Natural killer cell (primary cell): ENCODE results near the gene PLIN1. TPM values are rescaled to one million over a fixed set of nuclear protein-coding genes. Genes with fewer than 3 reads are reported as not detected.
"Not testable (repeated sequence)": the region's sequence is repeated elsewhere in the genome, so short reads cannot be mapped to it uniquely, and the experiment has no call there.

ENCODE experiments used
- ATAC-seq, 3 donors: fragments of 150-1000 bp in 2 of 3; fragments of 200-7000 bp in 1 of 3; cut with Tn5 transposase; 1 replicate in 1 of 3; 2 replicates in 2 of 3; pipeline ENCODE4 v1.10.0; 2021; ENCODE audit warnings: mild to moderate bottlenecking in 2 of 3, moderate library complexity in 2 of 3
- DNase-seq, 2 donors: peaks; one replicate each; pipeline versions ENCODE4 v3.0.0 to v3.0.0-alpha.2; 2013 to 2021; ENCODE audit warnings: mixed read lengths in 1 of 2
- H3K27ac ChIP-seq: one replicate; pipeline ENCODE4 v1.5.1; 2013; ENCODE audit warnings: mild to moderate bottlenecking, low read length
- H3K27me3 ChIP-seq: one replicate; pipeline ENCODE4 v1.6.1; 2013; ENCODE audit warnings: low read length; ENCODE audit not compliant: control insufficient read depth, insufficient read depth
- H3K36me3 ChIP-seq: one replicate; pipeline ENCODE4 v1.6.1; 2013; ENCODE audit warnings: low read length; ENCODE audit not compliant: control insufficient read depth, insufficient read depth
- H3K4me1 ChIP-seq: one replicate; pipeline ENCODE4 v1.6.1; 2013; ENCODE audit warnings: low read length; ENCODE audit not compliant: control insufficient read depth, insufficient read depth
- H3K4me3 ChIP-seq: one replicate; pipeline ENCODE4 v1.5.1; 2013; ENCODE audit warnings: low read length
- H3K9me3 ChIP-seq: one replicate; pipeline ENCODE4 v1.6.1; 2013; ENCODE audit warnings: low read length; ENCODE audit not compliant: control insufficient read depth, insufficient read depth
- H3K27ac Mint-ChIP-seq, 2 donors: one replicate each; pipeline ENCODE4 v1.8.0; 2022; ENCODE audit warnings: mild to moderate bottlenecking in 2 of 2, mixed read lengths in 2 of 2, moderate library complexity in 1 of 2
- H3K27me3 Mint-ChIP-seq, 2 donors: one replicate each; pipeline ENCODE4 v1.8.0; 2022; ENCODE audit warnings: low read depth in 2 of 2, mixed read lengths in 2 of 2
- H3K36me3 Mint-ChIP-seq: one replicate; pipeline ENCODE4 v1.8.0; 2022; ENCODE audit warnings: mixed read lengths
- H3K4me1 Mint-ChIP-seq, 2 donors: one replicate each; pipeline ENCODE4 v1.8.0; 2022; ENCODE audit warnings: mixed read lengths in 2 of 2
- H3K4me3 Mint-ChIP-seq: one replicate; pipeline ENCODE4 v1.8.0; 2022; ENCODE audit warnings: mild to moderate bottlenecking, moderate library complexity, mixed read lengths
- H3K9me3 Mint-ChIP-seq, 2 donors: one replicate each; pipeline ENCODE4 v1.8.0; 2022; ENCODE audit warnings: mixed read lengths in 2 of 2
- WGBS: methylation state at CpG from one replicate; pipeline ENCODE4 v1.1.7; 2013; ENCODE audit warnings: missing lambda C conversion rate; ENCODE audit not compliant: insufficient coverage; 5-methylcytosine and 5-hydroxymethylcytosine counted together
- intact Hi-C: fragments of 100-400 bp; cut with micrococcal nuclease; formaldehyde crosslinking; loops from one replicate; pipeline ENCODE4 v1.14.2; 2022
- total RNA-seq, 4 donors: library from RNA; stranded (reverse); fragments of 120-200 nt in 1 of 4; gene quantifications; one replicate each; pipeline versions ENCODE4 v1.2.3 to v1.2.4, GENCODE V29; 2013 to 2022
- TF ChIP-seq, protein P1 (sequence below): fragments of 200-600 bp; IDR thresholded peaks from one replicate; pipeline ENCODE4 v1.8.0; 2022; ENCODE audit warnings: antibody characterized with exemption

The PLIN1 gene
- total RNA-seq, 3 donors from 2014 or later (not counting 1 experiment from before 2014, with no cell fraction given) = 0.40 to 0.75 (median 0.66) TPM

DNA sequence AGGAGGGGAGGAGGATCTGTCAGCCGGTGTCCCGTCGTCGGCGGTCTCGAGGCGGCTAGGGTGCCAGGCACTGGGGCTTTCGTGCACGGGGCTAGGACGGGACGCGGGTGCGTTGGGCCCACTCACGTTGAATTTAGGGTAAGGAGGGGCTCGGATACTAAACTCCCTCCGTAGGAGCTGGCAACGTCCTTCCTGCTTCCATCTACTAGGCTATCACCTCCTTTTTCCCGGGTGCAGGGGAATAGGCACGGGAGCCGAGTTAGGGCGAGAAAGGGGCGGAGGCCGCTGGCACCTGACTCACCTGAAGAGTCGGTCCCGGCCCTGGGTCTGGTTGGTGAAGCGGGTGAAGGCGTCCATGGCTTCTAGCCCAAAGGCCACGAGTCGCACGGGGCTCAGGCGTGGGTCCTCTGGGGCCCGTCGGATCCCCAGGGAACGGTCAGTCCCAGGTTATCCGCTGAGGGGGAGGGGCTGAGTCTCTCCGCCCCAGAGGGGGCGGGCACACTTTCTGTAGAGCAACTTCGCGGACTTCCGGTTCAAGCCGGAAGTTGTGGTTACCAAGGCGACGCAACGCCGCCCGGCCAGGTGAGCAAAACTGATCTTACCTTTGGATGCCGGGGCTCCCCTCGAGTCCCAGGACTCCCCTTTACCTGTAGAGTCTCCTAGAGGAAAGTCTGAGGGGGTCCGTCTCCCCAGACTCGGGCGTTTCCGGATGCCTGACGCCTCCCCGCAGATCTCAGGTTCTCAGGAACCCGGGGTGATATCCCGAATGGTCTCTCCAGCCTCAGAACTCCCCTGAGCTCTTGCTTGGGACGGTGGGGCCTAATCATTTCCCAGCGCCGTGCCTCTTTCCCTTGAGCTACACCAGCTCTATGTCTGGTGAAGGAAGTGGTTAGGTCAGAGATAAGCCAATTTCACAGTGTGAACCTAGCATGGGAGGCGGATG, 11.4 kb upstream of the PLIN1 start, which contains the start of the genes PEX11A and WDR93:
Gene PEX11A, minus strand, starts transcription at position 479 of the 943 bp plus-strand sequence. Its CDS starts 122 bp downstream, at position 357.
Gene WDR93, plus strand, starts transcription at position 536 of the 943 bp plus-strand sequence. CDS start 10,936 bp downstream, outside the sequence.
- intact Hi-C loops = no loop called here
- under 1% methylated on average over 58 of the region's 60 CpGs for WGBS
- Mint-ChIP-seq H3K9me3 (no peaks in the 10 kb centered on the region), H3K36me3 (peaks cover 3% of the 10 kb centered on the region), H3K27ac (peak within 1 kb of the TSS; percentile 82 to 91), H3K27me3 (no peaks in the 10 kb centered on the region), H3K4me3 (peak within 1 kb of the TSS; percentile 94), H3K4me1 (peaks cover 19 to 21% of the 10 kb centered on the region in 2 donors)
- ATAC-seq (peak; percentile 89 to 91 (median 90)), DNase-seq (peak; percentile 68 to 85)
- peaks cover 4% of the 10 kb centered on the region for H3K36me3 ChIP-seq
- H3K4me1 ChIP-seq = peaks cover 16% of the 10 kb centered on the region
- peak within 1 kb of the TSS; percentile 84 for H3K4me3 ChIP-seq
- peak within 1 kb of the TSS; percentile 79 for H3K27ac ChIP-seq
- TF ChIP-seq, protein P1, sequence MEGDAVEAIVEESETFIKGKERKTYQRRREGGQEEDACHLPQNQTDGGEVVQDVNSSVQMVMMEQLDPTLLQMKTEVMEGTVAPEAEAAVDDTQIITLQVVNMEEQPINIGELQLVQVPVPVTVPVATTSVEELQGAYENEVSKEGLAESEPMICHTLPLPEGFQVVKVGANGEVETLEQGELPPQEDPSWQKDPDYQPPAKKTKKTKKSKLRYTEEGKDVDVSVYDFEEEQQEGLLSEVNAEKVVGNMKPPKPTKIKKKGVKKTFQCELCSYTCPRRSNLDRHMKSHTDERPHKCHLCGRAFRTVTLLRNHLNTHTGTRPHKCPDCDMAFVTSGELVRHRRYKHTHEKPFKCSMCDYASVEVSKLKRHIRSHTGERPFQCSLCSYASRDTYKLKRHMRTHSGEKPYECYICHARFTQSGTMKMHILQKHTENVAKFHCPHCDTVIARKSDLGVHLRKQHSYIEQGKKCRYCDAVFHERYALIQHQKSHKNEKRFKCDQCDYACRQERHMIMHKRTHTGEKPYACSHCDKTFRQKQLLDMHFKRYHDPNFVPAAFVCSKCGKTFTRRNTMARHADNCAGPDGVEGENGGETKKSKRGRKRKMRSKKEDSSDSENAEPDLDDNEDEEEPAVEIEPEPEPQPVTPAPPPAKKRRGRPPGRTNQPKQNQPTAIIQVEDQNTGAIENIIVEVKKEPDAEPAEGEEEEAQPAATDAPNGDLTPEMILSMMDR = no peak
- H3K9me3 ChIP-seq = no peaks in the 10 kb centered on the region
- no peaks in the 10 kb centered on the region for H3K27me3 ChIP-seq

DNA sequence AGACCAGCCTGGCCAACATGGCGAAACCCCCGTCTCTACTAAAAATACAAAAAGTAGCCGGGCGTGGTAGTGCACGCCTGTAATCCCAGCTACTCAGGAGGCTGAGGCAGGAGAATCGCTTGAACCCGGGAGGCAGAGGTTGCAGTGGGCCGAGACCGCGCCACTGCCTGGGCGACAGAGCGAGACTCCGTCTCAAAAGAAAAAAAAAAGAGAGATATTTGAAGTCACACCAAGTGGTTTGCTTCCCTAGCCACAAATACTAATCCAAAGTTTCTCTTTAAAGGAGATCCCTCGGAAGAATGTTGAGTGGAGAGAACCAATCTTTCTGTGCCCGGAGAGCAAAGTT, 10.7 kb upstream of the PLIN1 start:
- Histone ChIP-seq H3K4me1 (peaks cover 16% of the 10 kb centered on the region), H3K4me3 (peak overlapping the region; percentile 84)
- ATAC-seq, H3K27me3 ChIP-seq, H3K36me3 ChIP-seq, H3K9me3 ChIP-seq, H3K36me3 Mint-ChIP-seq, intact Hi-C loops, H3K27ac ChIP-seq, H3K27me3 Mint-ChIP-seq, H3K9me3 Mint-ChIP-seq, DNase-seq: not testable (repeated sequence)
- WGBS = 63% methylated on average over 15 of the region's 15 CpGs
- peaks cover 19 to 21% of the 10 kb centered on the region in 2 donors for H3K4me1 Mint-ChIP-seq
- H3K4me3 Mint-ChIP-seq = peak overlapping the region; percentile 94
- H3K27ac Mint-ChIP-seq = peak overlapping the region; percentile 82 to 91

DNA sequence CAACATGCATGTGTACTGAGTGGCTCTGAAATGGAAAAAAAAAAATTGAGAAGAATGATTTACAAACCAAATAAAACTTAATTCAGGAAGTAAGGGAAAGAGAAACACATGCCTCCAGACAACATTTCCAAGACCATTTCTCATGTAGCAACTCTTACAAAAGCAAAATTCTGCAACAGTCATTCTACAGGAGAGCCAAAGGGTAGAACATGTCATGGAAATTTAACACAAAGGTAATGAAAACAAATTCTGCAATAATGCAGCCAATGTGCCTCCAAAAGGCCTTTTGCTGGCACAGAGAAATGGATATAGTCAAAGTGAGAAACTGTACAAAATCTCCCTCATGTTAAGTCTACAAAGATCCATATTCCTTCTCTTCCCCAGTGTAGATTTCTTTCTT, 7.4 kb upstream of the PLIN1 start:
- Mint-ChIP-seq H3K36me3 (peaks cover 15% of the 10 kb centered on the region), H3K27ac (no peak overlapping the region), H3K4me1 (peaks cover 19 to 21% of the 10 kb centered on the region in 2 donors), H3K4me3 (no peak overlapping the region), H3K9me3 (no peaks in the 10 kb centered on the region), H3K27me3 (no peaks in the 10 kb centered on the region)
- H3K27ac ChIP-seq = no peak overlapping the region
- ATAC-seq (no peak), DNase-seq (no peak)
- TF ChIP-seq, protein P1 = no peak
- peaks cover 8% of the 10 kb centered on the region for H3K36me3 ChIP-seq
- peaks cover 16% of the 10 kb centered on the region for H3K4me1 ChIP-seq
- intact Hi-C loops = no loop called here
- no peak overlapping the region for H3K4me3 ChIP-seq
- H3K9me3 ChIP-seq = no peaks in the 10 kb centered on the region
- H3K27me3 ChIP-seq = no peaks in the 10 kb centered on the region

DNA sequence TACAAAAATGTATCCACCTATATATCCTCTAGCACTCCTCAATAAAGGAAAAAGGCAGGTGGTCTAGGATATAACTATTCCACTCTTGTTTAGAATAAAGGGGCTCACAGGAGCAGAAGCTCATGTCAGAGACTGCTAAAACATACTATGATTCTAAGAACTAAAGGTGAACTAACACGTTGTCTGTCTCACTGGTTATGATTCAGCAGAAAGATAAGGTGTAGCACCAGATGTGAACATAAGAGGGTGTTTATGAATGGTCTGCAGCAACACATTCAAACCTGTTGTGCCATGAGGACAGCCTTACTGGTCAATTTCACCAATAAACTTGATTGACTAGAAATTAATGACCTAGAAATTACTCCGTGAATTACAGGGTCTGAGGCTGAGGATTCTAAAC, 6.8 kb upstream of the PLIN1 start:
- no peak overlapping the region for H3K27ac ChIP-seq
- intact Hi-C loops = no loop called here
- Mint-ChIP-seq H3K4me3 (no peak overlapping the region), H3K36me3 (peaks cover 15% of the 10 kb centered on the region), H3K27ac (no peak overlapping the region), H3K9me3 (no peaks in the 10 kb centered on the region), H3K4me1 (peaks cover 15 to 18% of the 10 kb centered on the region in 2 donors), H3K27me3 (no peaks in the 10 kb centered on the region)
- H3K27me3 ChIP-seq = no peaks in the 10 kb centered on the region
- WGBS = 73% methylated on average over 2 of the region's 2 CpGs
- peaks cover 8% of the 10 kb centered on the region for H3K36me3 ChIP-seq
- no peak overlapping the region for H3K4me3 ChIP-seq
- H3K9me3 ChIP-seq = no peaks in the 10 kb centered on the region
- no peak for DNase-seq
- peaks cover 12% of the 10 kb centered on the region for H3K4me1 ChIP-seq
- no peak for ATAC-seq
- TF ChIP-seq, protein P1 = no peak
